Mucosa of rectum (tissue), 2 donors: ENCODE data around the gene CFAP221.
"Not testable (repeated sequence)": the region's sequence is repeated elsewhere in the genome, so short reads cannot be mapped to it uniquely, and the experiment has no call there.

Experiments
- H3K27ac ChIP-seq, 2 donors: one replicate each; pipeline ENCODE4 v1.7.0; 2013; ENCODE audit warnings: inconsistent platforms in 2 of 2, low read depth in 2 of 2, low read length in 2 of 2
- H3K27me3 ChIP-seq, 2 donors: one replicate each; pipeline ENCODE4 v1.7.0; 2013; ENCODE audit warnings: low read length in 2 of 2; ENCODE audit not compliant: control insufficient read depth in 2 of 2, insufficient read depth in 2 of 2
- H3K36me3 ChIP-seq, 2 donors: one replicate each; pipeline ENCODE4 v1.7.0; 2013; ENCODE audit warnings: low read length in 2 of 2; ENCODE audit not compliant: control insufficient read depth in 2 of 2, insufficient read depth in 2 of 2
- H3K4me1 ChIP-seq, 2 donors: one replicate each; pipeline ENCODE4 v1.7.0; 2013; ENCODE audit warnings: low read length in 2 of 2, mild to moderate bottlenecking in 1 of 2; ENCODE audit not compliant: control insufficient read depth in 2 of 2, insufficient read depth in 2 of 2
- H3K4me3 ChIP-seq, 2 donors: one replicate each; pipeline ENCODE4 v1.7.0; 2013; ENCODE audit warnings: low read length in 2 of 2
- H3K9ac ChIP-seq, 2 donors: one replicate each; pipeline ENCODE4 v1.7.0; 2013; ENCODE audit warnings: low read length in 2 of 2, low read depth in 1 of 2, mild to moderate bottlenecking in 1 of 2
- H3K9me3 ChIP-seq, 2 donors: one replicate each; pipeline ENCODE4 v1.7.0; 2013; ENCODE audit warnings: low read length in 2 of 2; ENCODE audit not compliant: control insufficient read depth in 2 of 2
- donor health status: healthy.
- donor health status: Normal muscosa, but diverticular disease.

CFAP221 gene

DNA sequence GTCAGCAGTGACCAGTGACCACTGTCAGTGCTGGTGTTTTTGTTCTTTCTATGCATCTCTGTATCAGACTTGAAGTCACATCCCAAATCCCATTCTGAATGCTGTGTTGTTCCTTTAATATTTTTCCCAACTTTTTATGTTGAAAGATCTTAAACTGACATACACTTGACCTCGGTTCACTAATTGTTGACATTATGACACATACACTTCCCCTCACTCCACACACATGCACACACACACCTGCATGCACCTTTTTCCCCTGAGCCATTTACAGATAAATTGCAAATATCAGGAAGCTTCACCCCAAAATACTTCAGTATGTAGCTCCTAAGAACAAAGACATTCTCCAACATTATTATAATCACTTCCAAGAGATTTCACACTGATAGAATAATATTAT is 62.4 kb downstream of the CFAP221 start:
- Histone ChIP-seq H3K4me3 (no peak overlapping the region), H3K4me1 (no peaks in the 10 kb centered on the region), H3K36me3 (no peaks in the 10 kb centered on the region), H3K27ac (no peak overlapping the region), H3K27me3 (peaks cover 2 to 8% of the 10 kb centered on the region in 2 donors), H3K9me3 (no peaks in the 10 kb centered on the region), H3K9ac (no peak overlapping the region)

DNA sequence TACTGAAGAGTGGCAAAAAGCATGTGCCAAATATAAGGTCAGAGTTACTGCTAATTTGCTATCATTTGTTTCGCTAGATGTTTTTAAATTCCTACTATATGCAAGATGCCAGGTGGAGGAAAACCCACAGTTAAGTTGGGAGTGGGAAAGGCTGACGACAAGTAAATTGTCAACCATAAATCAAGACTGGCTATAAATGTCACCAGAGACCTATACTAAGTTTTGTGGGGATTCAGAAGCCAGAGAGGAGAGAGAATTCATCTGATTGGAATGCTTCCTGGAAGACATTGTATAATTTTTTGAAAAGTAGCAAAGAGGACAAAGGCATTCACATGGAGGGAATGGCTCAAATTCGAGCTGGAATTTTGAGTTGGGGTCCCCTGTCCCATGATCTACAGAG is 64.3 kb downstream of the CFAP221 start:
- Histone ChIP-seq H3K4me3 (no peak overlapping the region), H3K9me3 (no peaks in the 10 kb centered on the region), H3K27me3 (peaks cover 2 to 8% of the 10 kb centered on the region in 2 donors), H3K36me3 (no peaks in the 10 kb centered on the region), H3K27ac (no peak overlapping the region), H3K9ac (no peak overlapping the region), H3K4me1 (no peaks in the 10 kb centered on the region)

DNA sequence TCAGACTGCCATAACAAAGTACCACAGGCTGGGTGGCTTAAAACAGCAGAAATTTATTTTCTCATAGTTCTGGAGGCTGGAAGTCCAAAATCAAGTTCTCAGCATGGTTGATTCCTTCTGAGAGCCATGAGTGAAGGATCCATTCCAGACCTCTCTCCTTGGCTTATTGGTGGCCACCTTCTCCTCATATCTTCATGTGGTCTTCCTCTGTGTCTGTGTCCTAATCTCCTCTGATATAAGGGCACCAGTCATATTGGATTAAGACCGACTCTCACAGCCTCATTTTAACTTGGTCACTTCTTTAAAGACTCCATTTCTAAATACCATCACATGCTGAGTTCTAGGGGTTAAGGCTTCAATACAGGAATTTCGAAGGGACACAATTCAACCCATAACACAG is 65.1 kb downstream of the CFAP221 start:
- H3K4me3 ChIP-seq: no peak overlapping the region
- H3K27ac ChIP-seq: no peak overlapping the region
- H3K9me3 ChIP-seq: no peaks in the 10 kb centered on the region
- no peak overlapping the region for H3K9ac ChIP-seq
- peaks cover 2 to 8% of the 10 kb centered on the region in 2 donors for H3K27me3 ChIP-seq
- H3K36me3 ChIP-seq: no peaks in the 10 kb centered on the region
- no peaks in the 10 kb centered on the region for H3K4me1 ChIP-seq

GRCh38 chr2:119614140-119614539 is 69.9 kb downstream of the CFAP221 start:
- H3K36me3 ChIP-seq, H3K27me3 ChIP-seq, H3K9me3 ChIP-seq, H3K27ac ChIP-seq, H3K9ac ChIP-seq, H3K4me3 ChIP-seq, H3K4me1 ChIP-seq: not testable (repeated sequence)

DNA sequence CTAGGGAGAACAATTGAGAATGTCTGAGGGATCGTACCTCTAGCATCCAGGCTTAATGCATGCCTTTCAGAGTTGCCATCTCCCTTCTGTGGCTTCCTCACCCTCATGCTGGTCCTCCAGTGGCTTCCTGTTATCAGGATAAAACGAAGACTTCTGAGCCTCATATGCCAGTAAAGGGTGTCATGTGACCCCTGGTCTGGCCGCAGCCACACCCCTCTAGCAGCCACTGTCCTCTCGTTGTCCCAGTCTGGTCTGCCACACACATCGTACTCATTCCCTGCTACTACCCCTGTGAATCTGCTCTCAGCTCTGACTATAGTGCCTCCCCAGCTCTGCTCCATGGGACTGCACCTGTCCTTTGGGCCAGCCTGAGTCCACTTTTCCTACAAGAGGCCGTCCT is 72.2 kb downstream of the CFAP221 start:
- H3K27me3 ChIP-seq: peaks cover 0 to 7% of the 10 kb centered on the region in 2 donors
- no peak overlapping the region for H3K4me3 ChIP-seq
- H3K4me1 ChIP-seq: no peaks in the 10 kb centered on the region
- H3K9ac ChIP-seq: no peak overlapping the region
- no peaks in the 10 kb centered on the region for H3K36me3 ChIP-seq
- no peaks in the 10 kb centered on the region for H3K9me3 ChIP-seq
- H3K27ac ChIP-seq: no peak overlapping the region

- no peaks in the 10 kb centered on the region for H3K4me1 ChIP-seq
- H3K27ac ChIP-seq: no peak overlapping the region
- H3K9me3 ChIP-seq: no peaks in the 10 kb centered on the region
- H3K27me3 ChIP-seq: peaks cover 0 to 7% of the 10 kb centered on the region in 2 donors
- H3K4me3 ChIP-seq: no peak overlapping the region
- H3K9ac ChIP-seq: no peak overlapping the region
- no peaks in the 10 kb centered on the region for H3K36me3 ChIP-seq
Measured at GRCh38 chr2:119617455-119617854, 73.2 kb downstream of the CFAP221 start.

DNA sequence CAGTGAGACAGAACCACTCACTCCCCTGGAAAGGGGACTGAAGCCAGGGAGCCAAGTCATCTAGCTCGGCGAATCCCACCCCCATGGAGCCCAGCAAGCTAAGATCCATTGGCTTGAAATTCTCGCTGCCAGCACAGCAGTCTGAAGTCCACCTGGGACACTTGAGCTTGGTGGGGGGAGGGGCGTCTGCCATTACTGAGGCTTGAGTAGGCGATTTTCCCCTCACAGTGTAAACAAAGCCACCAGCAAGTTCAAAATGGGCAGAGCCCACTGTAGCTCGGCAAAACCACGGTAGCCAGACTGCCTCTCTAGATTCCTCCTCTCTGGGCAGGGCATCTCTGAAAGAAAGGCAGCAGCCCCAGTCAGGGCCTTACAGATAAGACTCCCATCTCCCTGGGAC is 74.5 kb downstream of the CFAP221 start:
- H3K9me3 ChIP-seq, H3K27me3 ChIP-seq, H3K4me3 ChIP-seq, H3K4me1 ChIP-seq, H3K36me3 ChIP-seq, H3K9ac ChIP-seq, H3K27ac ChIP-seq: not testable (repeated sequence)

DNA sequence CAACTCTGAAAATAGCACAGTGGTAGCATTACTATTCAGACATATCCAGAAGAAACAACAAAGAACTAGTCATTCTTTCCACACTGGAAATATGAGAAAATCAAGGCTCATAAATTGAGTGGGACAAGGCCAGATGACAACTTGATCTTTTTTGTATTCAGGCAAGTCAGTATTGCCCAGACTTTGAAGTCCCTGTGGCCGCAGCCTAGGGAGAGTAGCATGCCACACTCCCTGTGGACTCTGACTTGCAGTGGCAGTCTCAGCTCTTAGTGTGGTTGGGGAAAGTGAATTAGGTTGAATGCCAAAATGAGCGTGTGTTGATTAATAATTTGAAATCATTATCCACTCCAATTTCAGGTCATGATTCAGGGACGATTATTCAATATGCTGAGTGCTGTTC is 81.0 kb downstream of the CFAP221 start:
- Histone ChIP-seq H3K36me3 (no peaks in the 10 kb centered on the region), H3K27me3 (no peaks in the 10 kb centered on the region), H3K4me1 (no peaks in the 10 kb centered on the region), H3K9ac (no peak overlapping the region), H3K27ac (no peak overlapping the region), H3K4me3 (no peak overlapping the region), H3K9me3 (no peaks in the 10 kb centered on the region)

DNA sequence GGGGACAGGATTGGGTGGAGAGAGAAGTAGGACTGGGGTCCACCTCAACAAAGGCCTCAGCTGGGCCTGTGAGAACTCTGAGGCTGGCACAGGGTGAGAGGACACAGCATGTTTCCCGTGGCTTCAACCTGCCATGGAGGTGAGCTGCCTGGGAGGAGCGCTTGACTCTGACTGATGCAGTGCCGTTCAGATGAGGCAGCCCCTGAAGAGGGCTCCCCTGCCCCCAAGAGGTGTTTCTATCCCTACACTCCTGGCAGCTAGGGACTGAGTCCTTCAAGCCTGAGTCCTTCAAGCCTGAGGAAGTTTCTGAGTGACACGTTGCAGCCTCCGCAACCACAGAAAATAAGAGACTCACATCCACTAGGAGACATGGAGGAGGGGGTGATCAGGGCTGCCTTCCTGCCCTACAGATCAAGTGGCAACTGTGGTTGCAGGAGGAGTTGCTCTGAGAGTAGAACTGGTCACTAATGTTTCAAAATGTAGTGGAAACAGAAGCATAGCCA is 85.1 kb downstream of the CFAP221 start:
- Histone ChIP-seq H3K4me1 (no peaks in the 10 kb centered on the region), H3K27me3 (no peaks in the 10 kb centered on the region), H3K9me3 (no peaks in the 10 kb centered on the region), H3K4me3 (no peak overlapping the region), H3K27ac (no peak overlapping the region), H3K9ac (no peak overlapping the region), H3K36me3 (no peaks in the 10 kb centered on the region)

DNA sequence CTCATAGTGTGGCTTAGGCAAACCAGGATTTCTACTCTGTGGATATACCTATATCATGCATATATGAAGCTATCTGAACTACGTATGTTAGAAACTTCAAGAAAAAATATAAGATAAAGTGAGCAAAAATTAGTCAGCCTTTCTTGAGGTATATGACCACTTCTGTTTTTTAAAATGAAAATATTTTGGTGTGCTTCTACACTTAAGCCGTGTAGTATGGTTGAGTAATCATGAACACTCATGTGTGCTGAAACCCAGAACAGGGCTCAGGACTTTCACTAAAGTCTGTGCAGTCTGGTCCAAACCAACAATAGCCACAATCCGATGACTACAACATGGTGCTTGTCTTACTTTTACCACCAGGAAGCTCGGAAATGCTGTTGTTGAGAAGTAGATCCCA is 85.9 kb downstream of the CFAP221 start:
- Histone ChIP-seq H3K9me3 (no peaks in the 10 kb centered on the region), H3K4me1 (no peaks in the 10 kb centered on the region), H3K27ac (no peak overlapping the region), H3K36me3 (no peaks in the 10 kb centered on the region), H3K4me3 (no peak overlapping the region), H3K9ac (no peak overlapping the region), H3K27me3 (no peaks in the 10 kb centered on the region)

DNA sequence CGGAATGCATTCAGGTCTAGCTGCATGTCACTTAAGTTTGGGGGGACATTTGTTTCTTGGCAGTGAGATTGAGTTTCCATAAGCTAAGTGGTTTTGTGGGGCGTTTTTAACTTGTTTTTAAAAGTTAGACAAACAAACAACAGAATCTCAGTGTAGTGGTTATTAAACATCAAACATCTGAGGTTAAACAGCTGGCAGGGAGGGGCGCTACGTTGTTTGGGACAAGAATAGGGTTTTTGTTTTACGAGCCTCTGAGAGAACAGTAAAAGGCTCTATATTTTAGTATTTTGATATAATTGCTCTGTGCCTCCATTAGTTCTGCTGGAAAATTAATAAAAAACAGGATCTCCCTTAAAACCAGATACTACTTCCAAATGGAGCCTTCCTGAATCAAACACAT is 93.1 kb downstream of the CFAP221 start:
- Histone ChIP-seq H3K36me3 (no peaks in the 10 kb centered on the region), H3K4me1 (no peaks in the 10 kb centered on the region), H3K9ac (no peak overlapping the region), H3K9me3 (no peaks in the 10 kb centered on the region), H3K4me3 (no peak overlapping the region), H3K27me3 (no peaks in the 10 kb centered on the region), H3K27ac (no peak overlapping the region)
